Measurements from ENCODE around the gene CEP131.

DNA sequence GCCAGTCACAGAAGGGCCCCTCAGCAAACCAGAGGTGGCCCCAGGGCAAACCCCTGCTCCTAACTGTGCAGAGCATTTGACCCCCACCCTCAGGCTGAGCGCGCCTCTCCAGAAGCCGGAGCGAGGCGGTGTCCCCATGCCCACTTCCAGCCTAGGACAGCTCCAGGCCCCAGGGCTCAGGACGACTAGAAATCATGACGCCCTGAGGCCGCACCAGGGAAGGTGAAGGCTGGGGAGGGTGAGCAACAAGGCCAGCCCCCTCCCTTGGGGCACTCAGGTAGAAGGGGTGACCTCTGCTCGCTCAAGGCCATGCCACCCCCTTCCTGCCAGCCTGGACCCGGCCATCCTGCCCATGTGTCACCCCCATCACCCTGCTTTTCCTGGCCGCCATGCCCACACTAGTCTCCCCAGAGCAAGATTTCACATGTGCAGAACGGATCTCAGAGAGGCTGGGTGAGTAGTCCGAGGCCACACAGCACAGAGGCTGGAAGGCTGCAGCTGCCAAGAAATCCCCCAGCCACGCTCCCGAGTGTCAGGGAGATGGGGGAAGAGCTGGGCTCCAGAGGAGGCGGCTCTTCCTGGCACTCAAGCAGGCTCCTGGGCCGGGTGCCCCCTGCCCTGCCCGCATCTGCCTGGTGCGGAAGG lies 59.6 kb downstream of the CEP131 start:
- TF ChIP-seq CTCF (IDR thresholded peaks at IDR 0.05; ENCODE audit: insufficient read depth, low read length) (no peak), GABPA (IDR thresholded peaks at IDR 0.05; ENCODE audit: low read depth) (no peak), SPI1 (IDR thresholded peaks at IDR 0.05; ENCODE audit: borderline replicate concordance, low read depth) (no peak)

Measured in HL-60 (cell line).